HL-60/S4 treated with retinoic acid at 250 ng/mL for 4 days and 3 days (cell line): ENCODE data around the gene TDG.

Experiments used
- in situ Hi-C: fragments of 300-500 bp; cut with MboI; formaldehyde crosslinking; loops from 2 replicates; pipeline ENCODE4 v1.7.0; 2022; ENCODE audit warnings: low sequenced_read_pairs

The TDG gene

GRCh38 chr12:103958621-103959020, 7.1 kb upstream of the TDG start:
- in situ Hi-C loops, result no loop called here

GRCh38 chr12:103960616-103961227, 5.0 kb upstream of the TDG start:
- in situ Hi-C loops, result no loop called here

GRCh38 chr12:103962493-103962892, 3.2 kb upstream of the TDG start:
- in situ Hi-C loops, result no loop called here

GRCh38 chr12:103964805-103965204, 867 bp upstream of the TDG start:
- in situ Hi-C loops, result no loop called here

GRCh38 chr12:103965255-103965589, 450 bp upstream of the TDG start:
- in situ Hi-C loops, result no loop called here

GRCh38 chr12:103966736-103967135, 1.1 kb downstream of the TDG start:
- in situ Hi-C loops, result no loop called here

GRCh38 chr12:103969391-103969790, 3.7 kb downstream of the TDG start:
- in situ Hi-C loops, result no loop called here

GRCh38 chr12:103973909-103974308, 8.2 kb downstream of the TDG start:
- in situ Hi-C loops, result no loop called here

- in situ Hi-C loops, result no loop called here
These were observed 9.7 kb downstream of the TDG start for GRCh38 chr12:103975368-103975767.

GRCh38 chr12:103978384-103978982, 12.8 kb downstream of the TDG start:
- in situ Hi-C loops, result no loop called here

- in situ Hi-C loops, result no loop called here
These were observed 21.2 kb downstream of the TDG start for GRCh38 chr12:103986829-103987228.

GRCh38 chr12:103994235-103994634, 28.6 kb downstream of the TDG start:
- in situ Hi-C loops, result no loop called here

- in situ Hi-C loops, result no loop called here
These were observed 30.9 kb downstream of the TDG start for GRCh38 chr12:103996595-103996994.

GRCh38 chr12:103997286-103997900, 31.7 kb downstream of the TDG start:
- in situ Hi-C loops, result no loop called here

- in situ Hi-C loops, result no loop called here
These were observed 33.3 kb downstream of the TDG start for GRCh38 chr12:103998976-103999375.

GRCh38 chr12:104000807-104001434, 35.2 kb downstream of the TDG start:
- in situ Hi-C loops, result no loop called here

- in situ Hi-C loops, result no loop called here
These were observed 37.0 kb downstream of the TDG start for GRCh38 chr12:104002686-104003085.

GRCh38 chr12:104003596-104003995, 37.9 kb downstream of the TDG start:
- in situ Hi-C loops, result no loop called here

GRCh38 chr12:104006929-104007328, 41.3 kb downstream of the TDG start:
- in situ Hi-C loops, result no loop called here

GRCh38 chr12:104010121-104010520, 44.4 kb downstream of the TDG start:
- in situ Hi-C loops, result no loop called here

GRCh38 chr12:104010606-104011169, 45.0 kb downstream of the TDG start:
- in situ Hi-C loops, result no loop called here

- in situ Hi-C loops, result no loop called here
These were observed 45.6 kb downstream of the TDG start for GRCh38 chr12:104011253-104011652.
